GM12891 (cell line): Measurements from ENCODE around the gene KRT20.

Experiments
- PAX5 ChIP-seq: IDR thresholded peaks from 2 replicates; pipeline ENCODE4 v1.6.1; 2011; ENCODE audit warnings: low read length, moderate library complexity, mild to moderate bottlenecking; ENCODE audit not compliant: insufficient read depth, severe bottlenecking
- POLR2A ChIP-seq: IDR thresholded peaks from 2 replicates; pipeline ENCODE4 v1.6.1; 2011; ENCODE audit warnings: low read depth, low read length, control low read depth
- POLR2AphosphoS5 ChIP-seq: IDR thresholded peaks from 2 replicates; pipeline ENCODE4 v1.6.1; 2011; ENCODE audit warnings: low read depth, low read length, control low read depth
- POU2F2 ChIP-seq: IDR thresholded peaks from 2 replicates; pipeline ENCODE4 v1.6.1; 2011; ENCODE audit warnings: low read depth, mild to moderate bottlenecking, control low read depth, low read length, moderate library complexity
- SPI1 ChIP-seq: IDR thresholded peaks from 2 replicates; pipeline ENCODE4 v1.6.1; 2011; ENCODE audit warnings: low read depth, low read length, control low read depth
- TAF1 ChIP-seq: IDR thresholded peaks from 2 replicates; pipeline ENCODE4 v1.6.1; 2011; ENCODE audit warnings: low read depth, low read length, control low read depth

GRCh38 chr17:40896916-40897455 is 11.9 kb upstream of the KRT20 start:
- TF ChIP-seq PAX5 (no peak), POLR2AphosphoS5 (no peak), POLR2A (no peak), SPI1 (no peak), TAF1 (no peak), POU2F2 (no peak)
